MCF 10A (cell line): ENCODE measurements around the gene FCMR. TPM values are rescaled to one million over a fixed set of nuclear protein-coding genes. Genes with fewer than 3 reads are reported as not detected.

Source experiments
- BruUV-seq: library from RNA; stranded (reverse); fragments of 400-500 nt; replicated peaks from 2 replicates; lab custom pipeline; 2021; lab: Mats Ljungman, UMichigan
- CTCF ChIA-PET: fragments of 300-600 bp; sonication (Branson Sonifier 250); formaldehyde crosslinking; extraction: SDS; loops from one replicate; lab custom pipeline; 2021; ENCODE audit warnings: antibody characterized with exemption, inconsistent platforms; lab: Yijun Ruan, JAX
- POLR2A ChIA-PET: fragments of 300-600, 350-650 bp; sonication (Branson Sonifier 250); formaldehyde crosslinking; extraction: SDS; loops from one replicate; lab custom pipeline; 2020; ENCODE audit warnings: antibody characterized with exemption, inconsistent platforms; lab: Yijun Ruan, JAX
- DNase-seq: peaks from one replicate; pipeline ENCODE4 v3.0.0-alpha.2; 2018; ENCODE audit not compliant: unreplicated experiment
- H3K27ac Mint-ChIP-seq: one replicate; pipeline ENCODE4 v1.8.0; 2022; ENCODE audit warnings: mild to moderate bottlenecking, low read depth, mixed read lengths; ENCODE audit not compliant: unreplicated experiment
- H3K27me3 Mint-ChIP-seq: one replicate; pipeline ENCODE4 v1.8.0; 2022; ENCODE audit warnings: mixed read lengths; ENCODE audit not compliant: insufficient read depth, unreplicated experiment
- H3K36me3 Mint-ChIP-seq: one replicate; pipeline ENCODE4 v1.8.0; 2022; ENCODE audit warnings: mild to moderate bottlenecking, moderate library complexity, mixed read lengths; ENCODE audit not compliant: insufficient read depth, unreplicated experiment
- H3K4me1 Mint-ChIP-seq: one replicate; pipeline ENCODE4 v1.8.0; 2022; ENCODE audit warnings: mixed read lengths; ENCODE audit not compliant: insufficient read depth, unreplicated experiment
- H3K4me3 Mint-ChIP-seq: one replicate; pipeline ENCODE4 v1.8.0; 2022; ENCODE audit warnings: mild to moderate bottlenecking, moderate library complexity, mixed read lengths; ENCODE audit not compliant: unreplicated experiment
- H3K9me3 Mint-ChIP-seq: one replicate; pipeline ENCODE4 v1.8.0; 2022; ENCODE audit warnings: mixed read lengths; ENCODE audit not compliant: unreplicated experiment
- intact Hi-C: fragments of 100-400 bp; cut with micrococcal nuclease; formaldehyde crosslinking; loops from 2 replicates; pipeline ENCODE4 v1.14.1; 2022
- total RNA-seq: library from RNA; stranded (reverse); gene quantifications from 2 replicates; pipeline ENCODE4 v1.2.3, GENCODE V29; 2022
- TF ChIP-seq, protein P1 (sequence below): fragments of 200-600 bp; IDR thresholded peaks from one replicate; pipeline ENCODE4 v1.8.0; 2022; ENCODE audit warnings: antibody characterized with exemption, mild to moderate bottlenecking; ENCODE audit not compliant: unreplicated experiment

Gene FCMR
- total RNA-seq, 1 experiment from 2014 or later: 10.1 TPM

DNA sequence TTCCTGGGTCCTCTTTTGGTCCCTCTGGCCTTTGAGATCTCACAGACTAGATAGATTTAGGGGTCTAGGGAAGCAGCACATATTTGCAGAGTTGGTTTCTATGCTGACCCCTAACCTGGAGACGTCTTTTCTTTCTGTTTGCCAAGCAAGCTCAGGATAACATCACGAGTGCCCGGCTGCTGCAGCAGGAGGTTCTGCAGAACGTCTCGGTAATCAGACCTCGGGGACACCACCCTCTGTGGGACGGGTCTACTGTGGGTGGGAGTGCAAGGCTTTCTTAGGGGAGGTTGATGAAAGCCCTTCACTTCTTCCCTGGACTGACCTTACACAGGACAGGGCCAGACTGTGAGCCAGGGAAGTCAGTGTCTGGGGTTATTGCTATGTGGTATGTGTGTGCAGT, 21.6 kb downstream of the FCMR start:
- Mint-ChIP-seq H3K9me3 (no peaks in the 10 kb centered on the region), H3K27ac (no peak overlapping the region), H3K4me1 (peaks cover 50% of the 10 kb centered on the region), H3K36me3 (peaks cover 9% of the 10 kb centered on the region), H3K27me3 (no peaks in the 10 kb centered on the region), H3K4me3 (no peak overlapping the region)
- no peak for DNase-seq
- no TSS peak for BruUV-seq
- ChIA-PET POLR2A (interaction anchor here (0.5 to 12.1 kb wide), 6 partner anchors 6 to 21 kb away, joined by 3 to 271 read pairs (median 6); no protein-coding TSS in a partner anchor), CTCF (interaction anchor here (0.6 to 3.4 kb wide), 12 partner anchors 8 to 1571 kb away, joined by 3 to 29 read pairs (median 4); partner anchors contain the start of gene IL20)
- intact Hi-C loops: no loop called here
- TF ChIP-seq, protein P1, sequence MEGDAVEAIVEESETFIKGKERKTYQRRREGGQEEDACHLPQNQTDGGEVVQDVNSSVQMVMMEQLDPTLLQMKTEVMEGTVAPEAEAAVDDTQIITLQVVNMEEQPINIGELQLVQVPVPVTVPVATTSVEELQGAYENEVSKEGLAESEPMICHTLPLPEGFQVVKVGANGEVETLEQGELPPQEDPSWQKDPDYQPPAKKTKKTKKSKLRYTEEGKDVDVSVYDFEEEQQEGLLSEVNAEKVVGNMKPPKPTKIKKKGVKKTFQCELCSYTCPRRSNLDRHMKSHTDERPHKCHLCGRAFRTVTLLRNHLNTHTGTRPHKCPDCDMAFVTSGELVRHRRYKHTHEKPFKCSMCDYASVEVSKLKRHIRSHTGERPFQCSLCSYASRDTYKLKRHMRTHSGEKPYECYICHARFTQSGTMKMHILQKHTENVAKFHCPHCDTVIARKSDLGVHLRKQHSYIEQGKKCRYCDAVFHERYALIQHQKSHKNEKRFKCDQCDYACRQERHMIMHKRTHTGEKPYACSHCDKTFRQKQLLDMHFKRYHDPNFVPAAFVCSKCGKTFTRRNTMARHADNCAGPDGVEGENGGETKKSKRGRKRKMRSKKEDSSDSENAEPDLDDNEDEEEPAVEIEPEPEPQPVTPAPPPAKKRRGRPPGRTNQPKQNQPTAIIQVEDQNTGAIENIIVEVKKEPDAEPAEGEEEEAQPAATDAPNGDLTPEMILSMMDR: no peak

GRCh38 chr1:206899717-206900116, 22.0 kb downstream of the FCMR start:
- intact Hi-C loops: loop anchor here (10.0 kb wide), 1 partner anchor 425 kb away; the partner anchor contains the start of gene CD55
- ChIA-PET POLR2A (interaction anchor here (0.5 to 12.1 kb wide), 4 partner anchors 7 to 21 kb away, joined by 3 to 271 read pairs (median 6); no protein-coding TSS in a partner anchor), CTCF (interaction anchor here (0.6 to 3.4 kb wide), 10 partner anchors 8 to 1571 kb away, joined by 3 to 29 read pairs (median 4); partner anchors contain the start of gene IL20)
- no TSS peak for BruUV-seq
- Mint-ChIP-seq H3K36me3 (peaks cover 9% of the 10 kb centered on the region), H3K9me3 (no peaks in the 10 kb centered on the region), H3K4me1 (peaks cover 49% of the 10 kb centered on the region), H3K27me3 (no peaks in the 10 kb centered on the region), H3K27ac (no peak overlapping the region), H3K4me3 (no peak overlapping the region)
- TF ChIP-seq, protein P1: no peak
- no peak for DNase-seq

GRCh38 chr1:206898915-206899431, 22.8 kb downstream of the FCMR start:
- no peak overlapping the region for H3K4me3 Mint-ChIP-seq
- no peak for DNase-seq
- TF ChIP-seq, protein P1: no peak
- ChIA-PET CTCF (interaction anchor here (0.8 to 5.0 kb wide), 9 partner anchors 9 to 1570 kb away, joined by 3 to 29 read pairs (median 5); partner anchors contain the start of gene IL20), POLR2A (interaction anchor here (0.6 to 12.1 kb wide), 6 partner anchors 7 to 198 kb away, joined by 3 to 271 read pairs (median 4); no protein-coding TSS in a partner anchor)
- no TSS peak for BruUV-seq
- peak overlapping the region; percentile 90 for H3K27ac Mint-ChIP-seq
- H3K4me1 Mint-ChIP-seq: peaks cover 47% of the 10 kb centered on the region
- intact Hi-C loops: loop anchor here (10.0 kb wide), 1 partner anchor 426 kb away; the partner anchor contains the start of gene CD55
- no peaks in the 10 kb centered on the region for H3K27me3 Mint-ChIP-seq
- H3K36me3 Mint-ChIP-seq: peaks cover 14% of the 10 kb centered on the region
- H3K9me3 Mint-ChIP-seq: no peaks in the 10 kb centered on the region
